ENCODE data around the gene PI4KB.

GRCh38 chr1:151336556-151336955 is 9.3 kb upstream of the PI4KB start:
- TF ChIP-seq CTCF (IDR thresholded peaks at IDR 0.05; ENCODE audit: insufficient read depth, low read length, poor library complexity, severe bottlenecking) (no peak), EZH2phosphoT487 (conservative IDR thresholded peaks at IDR 0.05; ENCODE audit: low read length) (no peak)

Data from SU-DHL-6 (cell line).